Adrenal gland (tissue), 12 donors: Measurements from ENCODE around the gene GFOD2. TPM values are rescaled to one million over a fixed set of nuclear protein-coding genes. Genes with fewer than 3 reads are reported as not detected.

Experiments
- DNase-seq, 7 donors: peaks; one replicate each; pipeline ENCODE4 v3.0.0-alpha.2; 2019 to 2020
- H3K27ac ChIP-seq, 5 donors: fragments of 200-600 bp; sonication (generic) in 4 of 5; 1 replicate in 3 of 5; 2 replicates in 2 of 5; pipeline versions ENCODE4 v1.5.1 to v1.8.0; 2016 to 2020; ENCODE audit warnings: mild to moderate bottlenecking in 1 of 5
- H3K27me3 ChIP-seq: fragments of 200-600 bp; 2 replicates; pipeline ENCODE4 v1.8.0; 2021
- H3K36me3 ChIP-seq, 2 donors: fragments of 200-600 bp; replicated peaks in 1 of 2; 1 replicate in 1 of 2; 2 replicates in 1 of 2; pipeline versions ENCODE4 v1.5.1 to v1.8.0; 2018 to 2022
- H3K4me1 ChIP-seq, 2 donors: fragments of 200-600 bp; replicated peaks in 1 of 2; 1 replicate in 1 of 2; 2 replicates in 1 of 2; pipeline versions ENCODE4 v1.5.1 to v1.8.0; 2018 to 2021
- H3K4me3 ChIP-seq, 4 donors: fragments of 200-600 bp; sonication (generic) in 3 of 4; one replicate each; pipeline ENCODE4 v1.5.1; 2016 to 2018
- H3K9me3 ChIP-seq, 3 donors: fragments of 200-600 bp; sonication (generic) in 1 of 3; replicated peaks in 1 of 3; 1 replicate in 2 of 3; 2 replicates in 1 of 3; pipeline versions ENCODE4 v1.5.1 to v1.8.0; 2016 to 2021
- POLR2A ChIP-seq, 2 donors: fragments of 450-650 bp; IDR thresholded peaks; one replicate each; pipeline ENCODE4 v1.6.1; 2017; ENCODE audit warnings: antibody characterized with exemption in 2 of 2, mild to moderate bottlenecking in 2 of 2, moderate library complexity in 1 of 2
- WGBS, 4 donors: extraction: QIAGEN DNeasy Blood & Tissue Kit in 2 of 4; methylation state at CpG; one replicate each; pipeline versions ENCODE4 v1.1.5 to v1.1.7; 2013 to 2017; 5-methylcytosine and 5-hydroxymethylcytosine counted together
- intact Hi-C, 2 donors: fragments of 100-400 bp; cut with DNase I; formaldehyde crosslinking; loops; one replicate each; pipeline versions ENCODE4 v1.14.1 to v1.15.0; 2022 to 2023
- polyA plus RNA-seq, 3 donors: library from polyadenylated mRNA; stranded (reverse); fragments of 200-250 nt in 2 of 3; fragments of 350-450 nt in 1 of 3; fragmentation: Illumina TruSeq in 1 of 3; extraction: RNeasy Lipid Tissue Mini Kit (QIAGEN cat#74804) in 1 of 3; gene quantifications; one replicate each; pipeline ENCODE4 v1.2.3, GENCODE V29; 2013 to 2014
- total RNA-seq, 9 donors: library from RNA; depleted of rRNA in 4 of 9; stranded (reverse); fragments of >200 nt in 4 of 9; fragments of 120-200 nt in 1 of 9; fragmentation: NEBNext Ultra II Directional in 1 of 9; extraction: Animal tissue kit (Norgen Biotek cat#: 25700) in 1 of 9; gene quantifications; one replicate each; pipeline versions ENCODE4 v1.1.0 to v1.2.4, GENCODE V29; 2013 to 2023
- TF ChIP-seq, protein P1 (sequence below), 6 experiments: fragments of 450-650 bp in 4 of 6; fragments of 200-600 bp in 2 of 6; sonication (generic) in 1 of 6; IDR thresholded peaks; 1 replicate in 5 of 6; 2 replicates in 1 of 6; pipeline versions ENCODE4 v1.5.1 to v1.8.0; 2016 to 2021; ENCODE audit warnings: antibody characterized with exemption in 6 of 6, mild to moderate bottlenecking in 2 of 6, moderate library complexity in 1 of 6
- donor health status: healthy with polysubstance abuse.
- donor health status: Bipolar disorder and iron deficiency.
- donor health status: DM: yes; HTN: yes; CAD: no.
- donor health status: DM: no; HTN: no; CAD: no.
- donor health status: DM: no; HTN: no; CAD: no.
- donor health status: DM: yes; HTN: yes; CAD: no.

Gene GFOD2
- total and polyA plus RNA-seq, 12 donors = 14.2 to 43.5 (median 16.7) TPM

DNA sequence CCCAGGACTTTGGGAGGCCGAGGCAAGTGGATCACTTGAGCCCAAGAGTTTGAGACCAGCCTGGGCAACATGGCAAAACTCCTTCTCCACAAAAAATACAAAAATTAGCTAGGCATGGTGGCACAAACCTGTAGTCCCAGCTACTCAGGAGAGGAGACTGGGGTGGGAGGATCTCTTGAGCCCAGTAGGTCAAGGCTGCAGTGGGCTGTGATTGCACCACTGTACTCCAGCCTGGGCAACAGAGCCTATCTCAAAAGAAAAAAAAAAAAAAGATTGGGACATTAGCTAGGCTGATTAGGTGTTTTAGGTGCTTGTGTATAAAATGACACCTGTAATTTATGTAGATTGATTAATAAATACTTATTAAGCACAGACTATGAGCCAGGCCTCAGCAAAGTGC, 10.1 kb downstream of the GFOD2 start:
- Histone ChIP-seq H3K9me3 (no peaks in the 10 kb centered on the region), H3K4me3 (no peak overlapping the region), H3K36me3 (no peaks in the 10 kb centered on the region), H3K4me1 (peaks cover 10 to 16% of the 10 kb centered on the region in 2 donors), H3K27me3 (no peaks in the 10 kb centered on the region), H3K27ac (peak overlapping the region in 2 of 5 donors; percentile 3 to 31)
- intact Hi-C loops = no loop called here
- DNase-seq = peak in 4 of 7 donors; percentile 34 to 72 (median 60)
- WGBS, 4 donors = 83 to 100% (median 92%) methylated on average over 1 of the region's 1 CpG
- no peak for TF ChIP-seq POLR2A (IDR thresholded peaks at IDR 0.05)
- TF ChIP-seq, protein P1, sequence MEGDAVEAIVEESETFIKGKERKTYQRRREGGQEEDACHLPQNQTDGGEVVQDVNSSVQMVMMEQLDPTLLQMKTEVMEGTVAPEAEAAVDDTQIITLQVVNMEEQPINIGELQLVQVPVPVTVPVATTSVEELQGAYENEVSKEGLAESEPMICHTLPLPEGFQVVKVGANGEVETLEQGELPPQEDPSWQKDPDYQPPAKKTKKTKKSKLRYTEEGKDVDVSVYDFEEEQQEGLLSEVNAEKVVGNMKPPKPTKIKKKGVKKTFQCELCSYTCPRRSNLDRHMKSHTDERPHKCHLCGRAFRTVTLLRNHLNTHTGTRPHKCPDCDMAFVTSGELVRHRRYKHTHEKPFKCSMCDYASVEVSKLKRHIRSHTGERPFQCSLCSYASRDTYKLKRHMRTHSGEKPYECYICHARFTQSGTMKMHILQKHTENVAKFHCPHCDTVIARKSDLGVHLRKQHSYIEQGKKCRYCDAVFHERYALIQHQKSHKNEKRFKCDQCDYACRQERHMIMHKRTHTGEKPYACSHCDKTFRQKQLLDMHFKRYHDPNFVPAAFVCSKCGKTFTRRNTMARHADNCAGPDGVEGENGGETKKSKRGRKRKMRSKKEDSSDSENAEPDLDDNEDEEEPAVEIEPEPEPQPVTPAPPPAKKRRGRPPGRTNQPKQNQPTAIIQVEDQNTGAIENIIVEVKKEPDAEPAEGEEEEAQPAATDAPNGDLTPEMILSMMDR (IDR thresholded peaks at IDR 0.05) = no peak

DNA sequence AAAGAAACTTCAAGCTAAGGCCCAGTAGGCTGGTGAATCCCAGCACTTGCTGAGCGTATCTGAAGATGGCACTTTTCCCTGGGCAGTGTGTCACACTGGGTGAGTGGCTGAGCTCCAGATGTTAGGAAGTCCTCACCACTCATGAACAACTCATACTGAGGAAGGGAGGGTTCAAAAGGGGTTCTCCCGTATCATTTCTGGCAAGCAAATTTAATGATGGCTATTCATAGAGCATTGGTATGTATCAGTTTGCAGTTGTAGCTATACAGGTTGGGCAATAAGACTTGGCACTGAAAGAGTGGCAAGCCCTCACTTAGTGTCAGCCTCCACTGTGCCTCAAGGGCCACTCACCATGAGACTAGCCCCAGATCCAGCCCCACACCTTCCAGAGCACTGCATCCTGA, 10.7 kb downstream of the GFOD2 start:
- Histone ChIP-seq H3K9me3 (no peaks in the 10 kb centered on the region), H3K4me3 (no peak overlapping the region), H3K4me1 (peaks cover 10 to 16% of the 10 kb centered on the region in 2 donors), H3K27me3 (no peaks in the 10 kb centered on the region), H3K27ac (peak overlapping the region in 2 of 5 donors; percentile 3 to 31), H3K36me3 (no peaks in the 10 kb centered on the region)
- DNase-seq = peak in 6 of 7 donors; percentile 57 to 73 (median 66)
- 38 to 65% (median 51%) methylated on average over 2 of the region's 2 CpGs for WGBS, 4 donors
- no peak for TF ChIP-seq POLR2A (IDR thresholded peaks at IDR 0.05)
- TF ChIP-seq, protein P1 (IDR thresholded peaks at IDR 0.05) = no peak
- intact Hi-C loops = no loop called here

DNA sequence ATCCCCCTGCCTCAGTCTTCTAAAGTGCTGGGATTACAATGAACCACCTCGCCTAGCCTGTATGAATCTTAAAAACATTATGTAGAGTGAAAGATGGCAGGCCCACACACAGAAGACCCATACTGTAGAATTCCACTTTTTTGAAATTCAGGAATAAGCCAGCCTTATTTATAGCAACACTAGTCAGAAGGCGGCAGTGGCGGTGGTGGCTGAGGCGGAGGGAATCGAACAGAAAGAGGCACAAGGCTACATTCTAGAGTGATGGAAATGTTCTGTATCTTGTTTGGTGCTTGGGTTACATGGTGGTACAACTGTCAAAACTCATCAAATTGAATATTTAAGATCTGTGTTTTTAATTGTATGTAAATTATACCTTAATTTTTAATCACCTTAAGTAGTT, 11.3 kb downstream of the GFOD2 start:
- DNase-seq = no peak
- Histone ChIP-seq H3K4me1 (peaks cover 10 to 16% of the 10 kb centered on the region in 2 donors), H3K4me3 (no peak overlapping the region), H3K27ac (no peak overlapping the region), H3K36me3 (no peaks in the 10 kb centered on the region), H3K9me3 (no peaks in the 10 kb centered on the region), H3K27me3 (no peaks in the 10 kb centered on the region)
- WGBS, 4 donors = 97 to 98% (median 98%) methylated on average over 5 of the region's 5 CpGs
- TF ChIP-seq, protein P1 (IDR thresholded peaks at IDR 0.05) = no peak
- TF ChIP-seq POLR2A (IDR thresholded peaks at IDR 0.05) = no peak
- intact Hi-C loops = no loop called here

DNA sequence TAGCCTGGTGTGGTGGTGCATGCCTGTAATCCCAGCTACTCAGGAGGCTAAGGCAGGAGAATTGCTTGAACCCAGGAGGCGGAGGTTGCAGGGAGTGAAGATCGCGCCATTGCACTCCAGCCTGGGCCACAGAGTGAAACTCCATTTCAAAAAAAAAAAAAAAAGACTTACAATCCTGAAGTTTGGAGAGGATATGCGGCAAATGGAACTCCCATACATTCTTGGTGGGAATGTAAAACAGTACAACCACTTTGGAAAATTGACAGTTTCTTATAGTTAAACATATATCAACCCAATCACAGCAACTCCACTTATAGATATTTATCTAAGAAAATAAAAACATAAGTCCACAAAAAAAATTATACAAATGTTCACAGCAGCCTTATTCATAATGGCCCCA, 11.9 kb downstream of the GFOD2 start:
- TF ChIP-seq, protein P1 (IDR thresholded peaks at IDR 0.05) = no peak
- TF ChIP-seq POLR2A (IDR thresholded peaks at IDR 0.05) = no peak
- no peak overlapping the region for H3K4me3 ChIP-seq
- H3K4me1 ChIP-seq = peaks cover 10 to 16% of the 10 kb centered on the region in 2 donors
- no peak for DNase-seq
- intact Hi-C loops = no loop called here
- H3K27me3 ChIP-seq = no peaks in the 10 kb centered on the region
- 93 to 98% (median 97%) methylated on average over 4 of the region's 4 CpGs for WGBS, 4 donors
- H3K36me3 ChIP-seq = no peaks in the 10 kb centered on the region
- H3K9me3 ChIP-seq = no peaks in the 10 kb centered on the region
- no peak overlapping the region for H3K27ac ChIP-seq
